Measurements from ENCODE around the gene SH3BP4.

DNA sequence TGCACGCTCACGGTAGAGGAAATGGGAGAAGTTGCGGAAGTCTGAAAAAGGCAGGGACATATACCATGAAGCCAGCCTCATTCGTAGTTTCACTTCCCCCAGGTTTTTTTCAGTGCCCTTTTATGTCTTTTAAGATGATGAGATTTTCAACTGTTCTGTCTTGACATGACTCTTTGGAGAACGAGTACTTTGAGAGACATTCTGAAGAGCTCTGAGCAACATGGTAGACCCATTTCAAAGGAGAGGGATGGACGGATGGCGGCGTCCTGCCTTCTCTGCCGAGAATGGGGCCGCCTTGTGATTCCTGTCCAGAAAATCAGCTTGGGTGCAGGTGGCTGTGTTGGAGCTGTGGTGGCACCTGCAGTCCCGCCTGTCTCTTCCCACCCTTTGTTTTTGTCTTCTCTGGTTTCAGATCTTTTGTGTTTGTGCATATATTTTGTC is 41.7 kb downstream of the SH3BP4 start:
- TF ChIP-seq EZH2 (IDR thresholded peaks at IDR 0.05) (no peak), POLR2AphosphoS5 (IDR thresholded peaks at IDR 0.05; ENCODE audit: borderline replicate concordance, low read depth, low read length) (no peak)
